Keratinocyte (primary cell): ENCODE data around the gene MAGI2. TPM values are rescaled to one million over a fixed set of nuclear protein-coding genes. Genes with fewer than 3 reads are reported as not detected.

ENCODE experiments used
- DNase-seq: peaks from one replicate; pipeline ENCODE4 v3.0.0-alpha.2; 2011; ENCODE audit warnings: low read depth, missing footprints, low spot score
- FAIRE-seq: peaks from 2 replicates; lab custom pipeline; 2011; peaks lifted over from hg19 to GRCh38; lab: Jason Lieb, UNC
- H2AFZ ChIP-seq: 2 replicates; pipeline ENCODE4 v1.6.0; 2012; ENCODE audit warnings: low read length, control low read depth, inconsistent platforms; ENCODE audit not compliant: control insufficient read depth
- H3K27ac ChIP-seq: 2 replicates; pipeline ENCODE4 v1.5.1; 2011; ENCODE audit warnings: low read length; ENCODE audit not compliant: control insufficient read depth, insufficient read depth
- H3K27me3 ChIP-seq: 3 replicates; pipeline ENCODE4 v1.6.0; 2011; ENCODE audit warnings: low read length; ENCODE audit not compliant: control insufficient read depth, insufficient read depth; ENCODE audit errors: extremely low read depth
- H3K36me3 ChIP-seq, 2 experiments: 2 replicates in 1 of 2; 3 replicates in 1 of 2; pipeline ENCODE4 v1.5.1; 2011; ENCODE audit warnings: low read length in 2 of 2, mild to moderate bottlenecking in 1 of 2; ENCODE audit not compliant: control insufficient read depth in 2 of 2, insufficient read depth in 2 of 2; ENCODE audit errors: extremely low read depth in 1 of 2
- H3K4me1 ChIP-seq: 3 replicates; pipeline ENCODE4 v1.5.1; 2011; ENCODE audit warnings: low read length; ENCODE audit not compliant: control insufficient read depth, insufficient read depth; ENCODE audit errors: extremely low read depth
- H3K4me2 ChIP-seq: 3 replicates; pipeline ENCODE4 v1.6.0; 2011; ENCODE audit warnings: low read depth, low read length; ENCODE audit not compliant: control insufficient read depth, insufficient read depth; ENCODE audit errors: extremely low read depth
- H3K4me3 ChIP-seq, 3 experiments: fragments of 200-600 bp in 1 of 3; sonication (generic) in 1 of 3; 2 replicates in 2 of 3; 3 replicates in 1 of 3; pipeline ENCODE4 v1.5.1; 2011 to 2016; ENCODE audit warnings: low read length in 3 of 3, mild to moderate bottlenecking in 3 of 3, control low read depth in 2 of 3, inconsistent platforms in 1 of 3, low read depth in 1 of 3, mixed read lengths in 1 of 3, mixed run types in 1 of 3, moderate library complexity in 1 of 3; ENCODE audit not compliant: control insufficient read depth in 2 of 3, insufficient read depth in 2 of 3; ENCODE audit errors: extremely low read depth in 1 of 3
- H3K79me2 ChIP-seq: 2 replicates; pipeline ENCODE4 v1.6.0; 2012; ENCODE audit warnings: low read length; ENCODE audit not compliant: control insufficient read depth, insufficient read depth
- H3K9ac ChIP-seq: 3 replicates; pipeline ENCODE4 v1.6.0; 2011; ENCODE audit warnings: low read length; ENCODE audit not compliant: control insufficient read depth, insufficient read depth; ENCODE audit errors: extremely low read depth
- H3K9me1 ChIP-seq: 3 replicates; pipeline ENCODE4 v1.6.0; 2011; ENCODE audit warnings: low read length; ENCODE audit not compliant: control insufficient read depth, insufficient read depth; ENCODE audit errors: extremely low read depth
- H3K9me3 ChIP-seq: 2 replicates; pipeline ENCODE4 v1.5.1; 2012; ENCODE audit warnings: low read depth, low read length; ENCODE audit not compliant: control insufficient read depth
- H4K20me1 ChIP-seq: 3 replicates; pipeline ENCODE4 v1.6.0; 2011; ENCODE audit warnings: low read length; ENCODE audit not compliant: control insufficient read depth, insufficient read depth; ENCODE audit errors: extremely low read depth
- CTCF ChIP-seq, 3 experiments: IDR thresholded peaks in 1 of 3; conservative IDR thresholded peaks in 1 of 3; optimal IDR thresholded peaks in 1 of 3; 2 replicates in 2 of 3; 3 replicates in 1 of 3; pipeline versions ENCODE3 to v1.5.1; 2011; ENCODE audit warnings: low read length in 3 of 3, mild to moderate bottlenecking in 3 of 3, moderate library complexity in 2 of 3, control low read depth in 1 of 3, inconsistent platforms in 1 of 3; ENCODE audit not compliant: insufficient read depth in 2 of 3; ENCODE audit errors: extremely low read depth in 1 of 3
- EZH2 ChIP-seq: IDR thresholded peaks from one replicate; pipeline ENCODE4 v1.6.1; 2012; ENCODE audit warnings: inconsistent platforms, mild to moderate bottlenecking, low read length, moderate library complexity
- dilution Hi-C: fragments of 300-500 bp; cut with MboI; formaldehyde crosslinking; loops from one replicate; pipeline ENCODE4 v1.7.0; 2020; ENCODE audit warnings: low sequenced_read_pairs; ENCODE audit not compliant: extremely low pct_ligation_motif_present
- polyA plus RNA-seq, 5 experiments: library from polyadenylated mRNA; depleted of rRNA in 3 of 5; stranded (reverse) in 3 of 5; stranded (forward) in 1 of 5; unstranded in 1 of 5; fragments of >200 nt; gene quantifications; 1 replicate in 1 of 5; 2 replicates in 3 of 5; 3 replicates in 1 of 5; pipeline versions ENCODE4 v1.2.1 to v1.2.3, GENCODE V29; 2011 to 2012; ENCODE audit warnings: missing spikeins in 2 of 5, low read depth in 1 of 5, low replicate concordance in 1 of 5

MAGI2 gene
- polyA plus RNA-seq, 1 donor (not counting 4 experiments of a cell fraction or from before 2014, with no cell fraction given), result 0.07 TPM

GRCh38 chr7:78396210-78396609, 1057.3 kb downstream of the MAGI2 start:
- Histone ChIP-seq H3K4me3 (no peak overlapping the region), H3K79me2 (no peaks in the 10 kb centered on the region), H3K36me3 (no peaks in the 10 kb centered on the region), H3K4me2 (no peak overlapping the region), H3K27me3 (no peaks in the 10 kb centered on the region), H3K27ac (no peak overlapping the region), H2AFZ (no peak overlapping the region), H3K4me1 (no peaks in the 10 kb centered on the region), H3K9me1 (no peaks in the 10 kb centered on the region), H3K9ac (no peak overlapping the region), H4K20me1 (no peaks in the 10 kb centered on the region), H3K9me3 (no peaks in the 10 kb centered on the region)
- dilution Hi-C loops, result no loop called here
- no peak for FAIRE-seq
- no peak for TF ChIP-seq EZH2
- TF ChIP-seq CTCF (optimal IDR thresholded peaks at IDR 0.05 in 1 of 3, IDR thresholded peaks at IDR 0.05 in 1 of 3, conservative IDR thresholded peaks at IDR 0.05 in 1 of 3; ENCODE audit: extremely low read depth in 1 of 3, insufficient read depth in 2 of 3, low read length in 3 of 3), result no peak
- DNase-seq, result no peak

- H3K9me1 ChIP-seq, result no peaks in the 10 kb centered on the region
- H3K79me2 ChIP-seq, result no peaks in the 10 kb centered on the region
- no peak overlapping the region for H3K4me3 ChIP-seq
- no peaks in the 10 kb centered on the region for H3K36me3 ChIP-seq
- H3K9me3 ChIP-seq, result no peaks in the 10 kb centered on the region
- DNase-seq (no peak), FAIRE-seq (no peak)
- H3K27ac ChIP-seq, result no peak overlapping the region
- no peaks in the 10 kb centered on the region for H4K20me1 ChIP-seq
- H3K27me3 ChIP-seq, result no peaks in the 10 kb centered on the region
- H3K9ac ChIP-seq, result no peak overlapping the region
- H3K4me1 ChIP-seq, result no peaks in the 10 kb centered on the region
- no peak overlapping the region for H2AFZ ChIP-seq
- no peak for TF ChIP-seq EZH2
- TF ChIP-seq CTCF (optimal IDR thresholded peaks at IDR 0.05 in 1 of 3, IDR thresholded peaks at IDR 0.05 in 1 of 3, conservative IDR thresholded peaks at IDR 0.05 in 1 of 3; ENCODE audit: extremely low read depth in 1 of 3, insufficient read depth in 2 of 3, low read length in 3 of 3), result no peak
- dilution Hi-C loops, result no loop called here
- H3K4me2 ChIP-seq, result no peak overlapping the region
Measured at GRCh38 chr7:78395298-78396036, 1058.0 kb downstream of the MAGI2 start.
